ENCODE results near the gene CD247.

DNA sequence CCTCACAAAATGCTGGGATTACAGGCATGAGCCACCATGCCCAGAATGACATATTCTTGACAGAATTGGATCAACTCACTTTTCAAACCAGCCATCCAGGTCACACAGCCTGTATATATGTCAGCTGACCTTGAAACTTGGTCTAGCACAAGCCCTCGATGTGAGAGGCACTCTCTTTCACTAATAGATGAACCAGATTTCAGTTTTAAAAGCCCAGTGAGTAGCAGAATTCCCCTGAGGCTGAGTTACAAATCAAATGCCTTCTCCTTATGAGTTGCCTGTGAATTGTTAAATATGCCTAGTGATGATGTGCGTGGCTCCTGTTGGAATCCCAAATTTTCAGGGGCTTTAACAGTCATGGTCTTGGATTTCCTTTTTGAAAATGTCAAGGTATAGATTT lies 88.7 kb downstream of the CD247 start:
- TF ChIP-seq GATA2 (IDR thresholded peaks at IDR 0.05; ENCODE audit: low read depth, low read length) (no peak), GATA3 (IDR thresholded peaks at IDR 0.05; ENCODE audit: low read depth, low read length) (no peak)
